Activated CD4-positive, alpha-beta T cell treated with anti-CD3 and anti-CD28 coated beads for 48 hours (primary cell): Measurements from ENCODE around the gene IL12RB2.

ENCODE experiments used
- DNase-seq: peaks from one replicate; pipeline ENCODE4 v3.0.0-alpha.2; 2020

Gene IL12RB2

DNA sequence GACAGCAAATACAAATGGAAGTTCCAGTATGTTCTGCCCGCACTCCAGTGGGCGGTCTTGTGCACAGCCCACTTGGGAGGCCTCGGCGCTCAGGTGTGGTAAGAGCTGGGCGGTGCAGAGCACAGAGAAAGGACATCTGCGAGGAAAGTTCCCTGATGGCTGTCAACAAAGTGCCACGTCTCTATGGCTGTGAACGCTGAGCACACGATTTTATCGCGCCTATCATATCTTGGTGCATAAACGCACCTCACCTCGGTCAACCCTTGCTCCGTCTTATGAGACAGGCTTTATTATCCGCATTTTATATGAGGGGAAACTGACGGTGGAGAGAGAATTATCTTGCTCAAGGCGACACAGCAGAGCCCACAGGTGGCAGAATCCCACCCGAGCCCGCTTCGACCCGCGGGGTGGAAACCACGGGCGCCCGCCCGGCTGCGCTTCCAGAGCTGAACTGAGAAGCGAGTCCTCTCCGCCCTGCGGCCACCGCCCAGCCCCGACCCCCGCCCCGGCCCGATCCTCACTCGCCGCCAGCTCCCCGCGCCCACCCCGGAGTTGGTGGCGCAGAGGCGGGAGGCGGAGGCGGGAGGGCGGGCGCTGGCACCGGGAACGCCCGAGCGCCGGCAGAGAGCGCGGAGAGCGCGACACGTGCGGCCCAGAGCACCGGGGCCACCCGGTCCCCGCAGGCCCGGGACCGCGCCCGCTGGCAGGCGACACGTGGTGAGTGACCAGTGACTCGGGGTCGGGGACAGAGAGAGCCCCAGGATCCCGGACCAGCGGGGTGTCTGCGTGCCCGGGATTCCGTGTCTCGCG, at the start of gene IL12RB2:
IL12RB2 (plus strand) TSS at position 623 of the 810 bp plus-strand sequence. CDS start 12,496 bp downstream, outside the sequence.
- DNase-seq: peak; percentile 77

DNA sequence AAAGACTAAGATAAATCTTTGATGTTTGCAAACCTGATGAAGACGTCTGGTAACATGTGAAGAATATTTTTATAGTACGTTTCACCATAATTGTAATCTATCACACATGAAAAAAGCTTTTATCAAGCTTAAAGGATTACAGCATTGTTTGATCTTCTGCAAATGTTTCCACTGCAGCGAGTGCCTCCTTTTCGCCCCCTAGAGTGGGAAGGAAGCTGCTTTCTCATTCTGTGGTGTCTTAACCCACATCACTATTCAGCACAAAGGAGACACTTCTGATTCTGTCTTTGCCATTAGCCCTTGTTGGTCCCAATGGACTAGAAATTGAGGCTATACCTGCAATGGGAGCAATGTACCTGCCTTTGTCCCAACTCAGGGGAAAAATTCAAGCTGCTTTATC, 46.0 kb upstream of the IL12RB2 start:
- DNase-seq: peak; percentile 49

- DNase-seq: no peak
These were observed 44.9 kb upstream of the IL12RB2 start for GRCh38 chr1:67262735-67263134.

GRCh38 chr1:67264152-67264551, 43.5 kb upstream of the IL12RB2 start:
- DNase-seq: no peak

- no peak for DNase-seq
These were observed 42.8 kb upstream of the IL12RB2 start for GRCh38 chr1:67264899-67265298.

DNA sequence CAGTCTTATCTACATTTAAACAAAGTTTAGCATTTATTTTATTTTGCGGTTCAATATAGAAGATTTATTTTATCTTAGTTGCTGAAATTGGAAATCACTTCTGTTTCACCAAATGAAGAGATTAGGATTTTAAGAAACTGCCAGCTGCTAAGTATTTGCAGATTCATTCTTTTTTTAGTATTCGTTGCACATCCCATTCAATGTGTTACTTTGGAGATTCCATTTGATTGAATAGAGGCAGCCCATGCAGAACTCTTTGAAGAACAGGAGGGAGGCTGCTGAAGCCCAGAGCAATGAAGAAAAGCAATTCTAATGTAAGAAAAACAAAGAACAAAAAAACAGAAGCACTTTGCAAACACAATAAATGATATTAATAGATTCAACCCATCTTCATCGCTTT, 38.6 kb upstream of the IL12RB2 start:
- DNase-seq: no peak

GRCh38 chr1:67270541-67270940, 37.1 kb upstream of the IL12RB2 start:
- peak; percentile 39 for DNase-seq

- no peak for DNase-seq
These were observed 34.1 kb upstream of the IL12RB2 start for GRCh38 chr1:67273591-67273990.

- DNase-seq: peak; percentile 45
These were observed 32.9 kb upstream of the IL12RB2 start for GRCh38 chr1:67274623-67275325.

GRCh38 chr1:67280696-67281095, 27.0 kb upstream of the IL12RB2 start:
- no peak for DNase-seq

- no peak for DNase-seq
These were observed 26.4 kb upstream of the IL12RB2 start for GRCh38 chr1:67281244-67281643.

DNA sequence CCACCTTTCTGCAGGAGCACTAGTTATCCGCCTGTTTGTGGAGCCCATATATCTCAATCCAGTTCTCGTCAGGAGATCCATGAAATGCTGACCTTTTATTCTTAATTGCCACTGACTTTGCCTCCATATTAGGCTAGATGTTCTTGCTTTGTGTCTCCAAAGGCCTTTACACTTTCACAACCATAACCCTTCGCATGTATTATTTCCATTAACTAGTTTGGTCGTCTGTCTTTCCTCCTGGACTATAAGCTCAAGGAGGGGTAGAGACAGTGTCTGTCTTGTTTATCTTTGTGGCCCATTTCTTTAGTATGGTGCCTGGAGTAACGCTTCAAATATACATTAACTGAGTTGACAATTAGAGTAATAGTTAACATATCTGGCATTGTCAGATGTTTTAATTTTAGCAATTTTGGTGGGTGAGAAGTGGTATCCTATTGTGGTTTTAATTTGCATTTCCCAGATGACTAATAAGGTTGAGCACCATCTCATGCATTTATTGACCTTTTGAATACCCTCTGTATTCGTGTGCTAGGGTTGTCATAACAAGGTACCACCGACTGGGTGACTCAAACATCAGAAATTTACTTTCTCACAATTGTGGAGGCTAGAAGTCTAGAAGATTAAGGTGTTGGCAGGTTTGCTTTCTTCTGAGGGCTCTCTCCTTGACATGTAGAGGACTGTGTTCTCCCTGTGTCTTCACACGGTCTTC, 21.7 kb upstream of the IL12RB2 start:
- no peak for DNase-seq

- no peak for DNase-seq
These were observed 17.4 kb upstream of the IL12RB2 start for GRCh38 chr1:67290236-67290635.

DNA sequence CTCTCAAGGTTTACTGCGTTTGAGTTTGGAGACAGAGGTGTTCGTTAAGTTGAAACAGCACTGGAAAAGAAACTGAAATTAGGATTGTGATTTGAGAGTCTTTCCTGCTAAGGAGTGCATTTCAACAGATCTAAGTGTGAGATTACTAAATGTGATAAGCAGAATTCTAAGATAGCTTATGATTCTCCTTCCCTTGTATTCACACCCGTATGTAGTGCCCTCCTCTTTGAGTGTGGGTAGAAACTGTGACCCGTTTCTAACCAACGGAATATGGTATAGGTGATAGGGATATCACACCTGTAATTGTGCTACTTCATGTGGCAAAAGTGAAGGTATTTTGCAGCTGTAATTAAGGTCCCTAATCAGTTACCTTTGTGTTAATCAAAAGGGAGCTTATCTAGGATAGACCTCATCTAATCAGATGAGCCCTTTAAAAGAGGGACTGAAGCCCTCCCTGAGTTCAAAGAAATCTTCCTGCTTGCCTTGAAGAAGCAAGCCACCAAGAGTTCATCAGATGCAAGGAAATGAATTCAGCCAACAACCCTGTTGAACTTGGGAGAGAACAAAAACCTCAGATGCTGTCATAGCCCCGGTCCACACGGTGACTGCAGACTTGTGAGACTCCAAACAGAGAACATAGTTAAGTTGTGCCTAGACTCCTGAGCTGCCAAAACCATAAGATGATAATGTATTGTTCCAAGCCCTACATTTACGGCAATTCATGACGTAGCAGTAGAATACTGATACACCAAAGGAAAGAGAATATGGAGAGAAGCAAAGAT, 12.6 kb upstream of the IL12RB2 start:
- DNase-seq: peak; percentile 49

GRCh38 chr1:67298762-67299161, 8.9 kb upstream of the IL12RB2 start:
- no peak for DNase-seq

GRCh38 chr1:67299296-67299695, 8.4 kb upstream of the IL12RB2 start:
- no peak for DNase-seq

- DNase-seq: no peak
These were observed 7.1 kb upstream of the IL12RB2 start for GRCh38 chr1:67300561-67300960.

- no peak for DNase-seq
These were observed 3.6 kb upstream of the IL12RB2 start for GRCh38 chr1:67304023-67304422.

- DNase-seq: no peak
These were observed 1.1 kb upstream of the IL12RB2 start for GRCh38 chr1:67306547-67306946.

DNA sequence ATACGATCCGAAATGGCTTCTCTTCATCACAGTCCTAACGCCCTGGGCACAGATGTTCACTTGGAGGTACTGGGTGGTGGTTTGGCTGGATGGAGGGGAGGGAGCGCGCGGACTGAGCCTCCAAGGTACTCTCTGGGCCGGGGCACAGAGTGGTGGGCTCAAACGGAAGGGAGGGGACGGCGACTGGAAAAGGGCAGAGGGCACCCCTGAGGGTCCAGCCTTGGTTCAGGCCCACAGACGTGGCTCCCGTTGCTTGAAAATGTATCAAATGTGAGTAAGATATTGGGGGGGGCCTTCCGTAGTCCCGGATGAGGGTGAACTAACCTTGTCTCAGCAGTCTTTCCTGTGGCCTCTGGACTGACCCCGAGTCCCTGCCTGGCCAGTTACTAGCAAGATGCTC, 463 bp downstream of the IL12RB2 start:
- peak; percentile 28 for DNase-seq

- no peak for DNase-seq
These were observed 4.9 kb downstream of the IL12RB2 start for GRCh38 chr1:67312615-67313014.

GRCh38 chr1:67313934-67314671, 6.4 kb downstream of the IL12RB2 start:
- DNase-seq: no peak
